HEK293T (cell line): Measurements from ENCODE around the gene SKA2.
"Not testable (repeated sequence)": the region's sequence is repeated elsewhere in the genome, so short reads cannot be mapped to it uniquely, and the experiment has no call there.

ENCODE experiments used
- CTCF ChIA-PET: fragments of 350-600 bp; formaldehyde crosslinking; extraction: SDS; loops from one replicate; lab custom pipeline; 2021; ENCODE audit warnings: antibody characterized with exemption, inconsistent platforms; lab: Yijun Ruan, JAX
- POLR2A ChIA-PET: fragments of 350-600 bp; formaldehyde crosslinking; extraction: SDS; loops from one replicate; lab custom pipeline; 2020; ENCODE audit warnings: antibody characterized with exemption, inconsistent platforms; lab: Yijun Ruan, JAX
- DNase-seq: peaks from one replicate; pipeline ENCODE4 v3.0.0; 2012; ENCODE audit warnings: mixed read lengths; ENCODE audit errors: extremely low spot score
- ARNT ChIP-seq: fragments of 450-650 bp; IDR thresholded peaks from 2 replicates; pipeline ENCODE4 v1.6.1; 2017; ENCODE audit warnings: mild to moderate bottlenecking
- BHLHE40 ChIP-seq: fragments of 450-650 bp; IDR thresholded peaks from 2 replicates; pipeline ENCODE4 v1.6.1; 2016; ENCODE audit warnings: mild to moderate bottlenecking, moderate library complexity, borderline replicate concordance
- CTBP1 ChIP-seq: fragments of 450-650 bp; IDR thresholded peaks from 2 replicates; pipeline ENCODE4 v1.6.1; 2016; ENCODE audit warnings: borderline replicate concordance
- ELF4 ChIP-seq: fragments of 450-650 bp; IDR thresholded peaks from 2 replicates; pipeline ENCODE4 v1.6.1; 2017; ENCODE audit warnings: antibody characterized with exemption
- FOXA1 ChIP-seq: fragments of 450-650 bp; IDR thresholded peaks from 2 replicates; pipeline ENCODE4 v1.6.1; 2016; ENCODE audit warnings: mild to moderate bottlenecking
- FOXK2 ChIP-seq: fragments of 450-650 bp; IDR thresholded peaks from 2 replicates; pipeline ENCODE4 v1.6.1; 2016; ENCODE audit warnings: mild to moderate bottlenecking
- FOXM1 ChIP-seq: fragments of 450-650 bp; IDR thresholded peaks from 2 replicates; pipeline ENCODE4 v1.6.1; 2017; ENCODE audit warnings: mild to moderate bottlenecking, borderline replicate concordance
- HDGF ChIP-seq: fragments of 450-650 bp; IDR thresholded peaks from 2 replicates; pipeline ENCODE4 v1.6.1; 2017; ENCODE audit warnings: antibody characterized with exemption, borderline replicate concordance
- L3MBTL2 ChIP-seq: fragments of 450-650 bp; conservative IDR thresholded peaks from 2 replicates; pipeline ENCODE4 v1.6.1; 2016; ENCODE audit warnings: mild to moderate bottlenecking
- LEF1 ChIP-seq: fragments of 450-650 bp; IDR thresholded peaks from 2 replicates; pipeline ENCODE4 v1.6.1; 2017; ENCODE audit warnings: mild to moderate bottlenecking, borderline replicate concordance
- NFRKB ChIP-seq: fragments of 450-650 bp; IDR thresholded peaks from 2 replicates; pipeline ENCODE4 v1.6.1; 2016; ENCODE audit warnings: mild to moderate bottlenecking, moderate library complexity
- SP1 ChIP-seq: fragments of 450-650 bp; IDR thresholded peaks from 2 replicates; pipeline ENCODE4 v1.6.1; 2017
- SUZ12 ChIP-seq: fragments of 450-650 bp; IDR thresholded peaks from 2 replicates; pipeline ENCODE4 v1.6.1; 2016; ENCODE audit warnings: mild to moderate bottlenecking
- TARDBP ChIP-seq: fragments of 450-650 bp; IDR thresholded peaks from 2 replicates; pipeline ENCODE4 v1.6.1; 2016
- ZNF384 ChIP-seq: fragments of 450-650 bp; IDR thresholded peaks from 2 replicates; pipeline ENCODE4 v1.6.1; 2016
- TF ChIP-seq, protein P1 (sequence below): fragments of 450-650 bp; IDR thresholded peaks from 2 replicates; pipeline ENCODE4 v1.6.1; 2016

SKA2 gene

DNA sequence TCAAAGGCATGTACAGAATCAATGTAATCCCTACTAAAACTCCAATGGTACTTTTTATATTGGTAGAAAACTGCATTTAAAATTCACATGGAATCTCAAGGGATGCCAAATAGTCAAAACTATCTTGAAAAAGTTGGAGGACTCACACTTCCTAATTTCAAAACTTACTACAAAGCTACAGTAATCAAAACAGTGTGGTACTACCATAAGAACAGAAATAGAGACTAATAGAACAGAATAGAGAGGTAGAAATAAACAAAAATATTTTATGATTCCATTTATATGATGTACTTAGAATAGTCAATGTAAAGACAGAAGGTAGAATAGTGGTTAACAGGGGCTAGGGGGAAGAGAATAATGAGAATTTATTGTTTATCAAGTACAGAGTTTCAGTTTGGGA lies 57.1 kb downstream of the SKA2 start:
- CTCF ChIA-PET, result no interaction called here
- DNase-seq, result no peak
- TF ChIP-seq, protein P1, sequence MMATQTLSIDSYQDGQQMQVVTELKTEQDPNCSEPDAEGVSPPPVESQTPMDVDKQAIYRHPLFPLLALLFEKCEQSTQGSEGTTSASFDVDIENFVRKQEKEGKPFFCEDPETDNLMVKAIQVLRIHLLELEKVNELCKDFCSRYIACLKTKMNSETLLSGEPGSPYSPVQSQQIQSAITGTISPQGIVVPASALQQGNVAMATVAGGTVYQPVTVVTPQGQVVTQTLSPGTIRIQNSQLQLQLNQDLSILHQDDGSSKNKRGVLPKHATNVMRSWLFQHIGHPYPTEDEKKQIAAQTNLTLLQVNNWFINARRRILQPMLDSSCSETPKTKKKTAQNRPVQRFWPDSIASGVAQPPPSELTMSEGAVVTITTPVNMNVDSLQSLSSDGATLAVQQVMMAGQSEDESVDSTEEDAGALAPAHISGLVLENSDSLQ, result no peak
- TF ChIP-seq ARNT (no peak), SP1 (no peak), FOXM1 (no peak), L3MBTL2 (no peak), TARDBP (no peak), FOXK2 (no peak), FOXA1 (no peak), LEF1 (no peak), ELF4 (no peak), BHLHE40 (no peak), NFRKB (no peak), SUZ12 (no peak), HDGF (no peak), ZNF384 (no peak), CTBP1 (no peak)
- POLR2A ChIA-PET, result no interaction called here

DNA sequence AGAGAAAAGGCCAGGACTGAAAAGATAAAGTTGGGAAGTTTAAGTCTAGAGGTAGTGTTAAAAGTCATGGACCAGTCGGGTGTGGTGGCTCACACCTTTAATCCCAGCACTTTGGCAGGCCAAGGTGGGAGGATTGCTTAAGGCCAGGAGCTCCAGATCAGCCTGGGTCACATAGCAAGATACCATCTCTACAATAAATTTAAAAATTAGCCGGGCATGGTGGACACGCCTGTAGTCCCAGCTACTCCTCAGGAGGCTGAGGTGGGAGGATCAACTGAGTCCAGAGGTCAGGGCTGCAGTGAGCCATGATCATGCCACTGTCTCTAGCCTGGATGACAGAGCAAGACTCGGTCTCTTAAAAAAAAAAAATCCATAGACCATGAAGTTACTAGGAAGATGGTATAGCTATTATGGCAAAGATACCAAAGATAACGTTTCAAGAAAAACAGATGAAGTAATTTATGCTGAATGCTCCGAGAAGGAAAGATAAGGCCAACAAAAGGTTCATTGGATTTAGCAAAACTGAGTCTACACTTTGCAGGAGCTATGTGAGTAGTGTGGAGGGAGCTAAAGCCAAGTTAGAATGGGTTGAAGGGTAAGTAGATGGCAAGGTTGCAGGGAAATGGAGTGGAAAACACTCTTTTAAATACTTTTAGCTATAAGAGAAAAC lies 60.0 kb downstream of the SKA2 start:
- no peak for DNase-seq
- TF ChIP-seq FOXM1 (no peak), L3MBTL2 (no peak), FOXA1 (no peak), CTBP1 (no peak), ELF4 (no peak), SP1 (no peak), TARDBP (no peak), LEF1 (no peak), NFRKB (no peak)
- TF ChIP-seq, protein P1, result no peak
- POLR2A ChIA-PET, result interaction anchor here (0.8 to 5.0 kb wide), 5 partner anchors 9 to 577 kb away, joined by 3 to 28 read pairs (median 3); partner anchors contain the start of gene TRIM37
- CTCF ChIA-PET, result interaction anchor here (0.6 to 1.4 kb wide), 3 partner anchors 12 to 924 kb away, joined by 3 to 8 read pairs (median 4); partner anchors contain the start of gene TRIM37

DNA sequence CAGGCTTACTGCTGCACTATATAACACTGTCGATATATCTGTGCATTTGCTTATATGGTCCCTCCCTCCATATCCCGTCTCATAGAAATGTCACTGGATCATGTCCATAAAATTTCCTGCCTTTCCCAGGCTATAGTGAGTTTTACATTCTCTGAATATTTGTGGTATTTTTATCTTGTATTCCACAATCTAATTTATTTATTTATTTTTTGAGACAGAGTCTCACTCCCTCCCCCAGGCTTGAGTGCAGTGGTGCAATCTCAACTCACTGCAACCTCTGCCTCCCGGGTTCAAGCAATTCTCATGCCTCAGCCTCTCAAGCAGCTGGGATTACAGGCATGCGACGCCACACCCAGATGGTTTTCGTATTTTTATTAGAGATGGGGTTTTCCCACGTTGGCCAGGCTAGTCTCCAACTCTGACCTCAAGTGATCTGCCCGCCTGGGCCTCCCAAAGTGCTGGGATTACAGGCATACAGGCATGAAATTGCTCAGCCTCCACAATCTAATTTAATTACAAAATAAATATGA lies 61.2 kb downstream of the SKA2 start:
- peak; percentile 33 for DNase-seq
- POLR2A ChIA-PET, result interaction anchor here (0.7 to 5.0 kb wide), 5 partner anchors 11 to 61 kb away, joined by 3 to 28 read pairs (median 4); partner anchors contain the start of genes SKA2 and TRIM37
- 0 out of 2 replicates have a peak, but pooled peaks have one; percentile 17 for TF ChIP-seq CTBP1
- TF ChIP-seq FOXA1, result no peak
- TF ChIP-seq, protein P1, result peak; percentile 49; the same call in 1 of the 2 replicates
- CTCF ChIA-PET, result no interaction called here

DNA sequence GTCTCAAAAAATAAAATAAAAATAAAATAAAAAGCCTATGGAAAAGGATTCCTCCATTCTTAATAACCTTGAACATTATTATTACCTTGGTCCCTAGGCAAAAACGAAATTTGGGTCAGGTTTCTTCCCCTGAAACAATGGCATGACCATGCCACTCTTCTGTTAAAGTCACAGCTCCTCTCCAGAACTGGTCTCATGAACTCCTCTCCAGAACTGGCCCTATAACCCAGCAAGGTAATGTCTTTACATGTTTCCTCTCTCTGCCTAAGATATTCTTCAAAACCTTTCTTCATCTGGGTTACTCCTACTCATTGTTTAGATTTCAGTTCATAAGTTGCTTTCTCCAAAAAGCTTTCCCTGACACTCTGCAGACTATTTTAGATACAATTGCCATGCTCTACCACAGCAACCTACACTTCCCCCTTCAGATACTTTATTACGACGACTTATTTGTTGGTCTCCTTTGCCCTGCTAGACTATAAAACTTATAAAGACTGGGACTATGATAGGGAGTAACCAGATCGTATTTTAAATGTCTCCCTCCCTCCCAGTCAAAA lies 61.8 kb downstream of the SKA2 start:
- ChIA-PET CTCF (interaction anchor here (0.6 kb wide), 1 partner anchor 369 kb away, joined by 3 read pairs; no protein-coding TSS in a partner anchor), POLR2A (interaction anchor here (0.9 to 5.0 kb wide), 4 partner anchors 11 to 61 kb away, joined by 3 to 28 read pairs (median 4); partner anchors contain the start of gene TRIM37)
- TF ChIP-seq SP1 (no peak), CTBP1 (no peak), LEF1 (no peak), FOXM1 (no peak), HDGF (no peak), SUZ12 (no peak), ELF4 (no peak), ZNF384 (no peak), FOXA1 (no peak), TARDBP (no peak), FOXK2 (no peak), NFRKB (no peak), L3MBTL2 (no peak), BHLHE40 (no peak), ARNT (no peak)
- TF ChIP-seq, protein P1, result no peak
- DNase-seq, result no peak

DNA sequence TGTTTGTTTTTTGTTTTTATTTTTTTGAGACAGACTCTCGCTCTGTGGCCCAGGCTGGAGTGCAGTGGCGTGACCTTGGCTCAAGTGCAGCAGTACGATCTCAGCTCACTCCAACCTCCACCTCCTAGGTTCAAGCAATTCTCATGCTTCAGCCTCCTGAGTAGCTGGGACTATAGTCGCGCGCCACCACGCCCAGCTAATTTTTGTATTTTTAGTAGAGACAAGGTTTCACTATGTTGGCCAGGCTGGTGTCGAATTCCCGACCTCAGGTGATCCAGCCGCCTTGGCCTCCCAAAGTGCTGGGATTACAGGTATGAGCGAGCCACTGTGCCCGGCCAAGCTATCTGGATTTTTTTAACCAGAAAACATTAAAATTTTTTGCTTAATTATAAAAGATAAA lies 64.4 kb downstream of the SKA2 start:
- DNase-seq, POLR2A ChIA-PET, CTCF ChIA-PET: not testable (repeated sequence)
